HG03460 (cell line): Measurements from ENCODE around the gene HPS5.
"Not testable (repeated sequence)": the region's sequence is repeated elsewhere in the genome, so short reads cannot be mapped to it uniquely, and the experiment has no call there.

Source experiments
- ATAC-seq: cut with Tn5 transposase; IDR thresholded peaks from one replicate; pipeline ENCODE4 v1.9.1; 2021; ENCODE audit not compliant: unreplicated experiment

Gene HPS5

GRCh38 chr11:18321969-18322711 lies at the start of gene HPS5, which contains the start of gene GTF2H1:
HPS5 (minus strand) TSS chr11:18322140; CDS start chr11:18317858, 4,282 bp downstream.
GTF2H1 (plus strand) TSS chr11:18322567; CDS start chr11:18333075, 10,508 bp downstream.
- ATAC-seq, result peak; percentile 86

- ATAC-seq, result no peak
Observed at GRCh38 chr11:18371279-18371678, 49.3 kb upstream of the HPS5 start.

DNA sequence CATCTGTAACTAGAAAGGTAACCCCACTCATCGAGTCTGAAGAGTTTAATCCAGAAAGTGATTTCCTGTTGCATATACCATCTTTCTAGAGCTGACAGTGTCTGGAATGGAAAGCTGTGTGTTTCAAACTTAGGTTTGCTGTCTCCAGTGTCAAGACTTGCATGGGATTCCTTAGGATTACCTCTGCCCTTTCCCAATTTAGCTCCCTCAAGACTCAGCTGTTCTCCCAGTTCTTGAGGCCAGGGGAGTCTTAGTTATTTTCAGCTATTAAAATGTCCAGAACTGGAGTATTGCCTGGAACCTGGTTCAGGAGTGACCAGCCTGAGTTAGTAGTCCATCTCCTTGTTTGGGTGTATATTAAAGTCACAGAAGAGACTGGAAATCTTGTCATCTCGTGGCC lies 47.5 kb upstream of the HPS5 start:
- ATAC-seq, result no peak

DNA sequence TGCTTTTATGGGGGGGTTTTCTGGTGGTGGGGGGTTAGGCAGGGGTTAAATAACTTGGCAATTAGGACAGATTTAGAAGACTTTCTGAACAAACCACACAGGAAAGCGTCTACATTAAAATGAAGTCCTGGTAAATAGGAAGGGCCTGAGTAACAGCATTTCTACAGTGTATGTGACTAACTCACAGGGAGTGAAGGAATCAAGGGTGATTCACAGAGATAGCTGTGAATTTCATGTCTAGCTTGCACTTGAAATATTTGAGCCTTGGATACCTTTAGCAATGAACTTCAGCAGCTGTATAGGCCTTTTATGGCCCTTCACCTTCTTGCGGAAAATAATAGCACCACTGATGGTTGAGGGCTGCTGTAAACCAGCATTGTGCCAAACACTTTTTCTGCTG lies 46.3 kb upstream of the HPS5 start:
- no peak for ATAC-seq

GRCh38 chr11:18367431-18367830 lies 45.5 kb upstream of the HPS5 start:
- no peak for ATAC-seq

DNA sequence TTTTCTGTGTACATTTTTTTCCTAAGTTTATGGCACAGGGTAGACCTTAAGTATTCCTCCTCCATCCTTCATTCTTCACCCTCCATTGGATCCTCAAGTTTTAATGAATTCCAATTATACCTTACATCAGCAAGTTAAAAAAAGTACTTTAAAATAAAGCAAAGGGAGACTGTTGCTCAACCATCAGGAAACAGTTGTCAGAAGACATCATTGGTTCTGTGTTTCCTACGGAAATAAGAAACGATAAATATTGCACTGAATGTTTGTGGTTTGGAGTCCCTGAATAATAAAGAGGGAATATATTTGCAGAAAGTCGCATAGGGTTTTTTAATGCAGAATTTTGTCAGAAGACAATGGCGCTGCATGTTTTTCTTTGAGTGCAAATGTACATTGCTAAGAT lies 44.3 kb upstream of the HPS5 start:
- ATAC-seq, result no peak

GRCh38 chr11:18365741-18366140 lies 43.8 kb upstream of the HPS5 start:
- no peak for ATAC-seq

DNA sequence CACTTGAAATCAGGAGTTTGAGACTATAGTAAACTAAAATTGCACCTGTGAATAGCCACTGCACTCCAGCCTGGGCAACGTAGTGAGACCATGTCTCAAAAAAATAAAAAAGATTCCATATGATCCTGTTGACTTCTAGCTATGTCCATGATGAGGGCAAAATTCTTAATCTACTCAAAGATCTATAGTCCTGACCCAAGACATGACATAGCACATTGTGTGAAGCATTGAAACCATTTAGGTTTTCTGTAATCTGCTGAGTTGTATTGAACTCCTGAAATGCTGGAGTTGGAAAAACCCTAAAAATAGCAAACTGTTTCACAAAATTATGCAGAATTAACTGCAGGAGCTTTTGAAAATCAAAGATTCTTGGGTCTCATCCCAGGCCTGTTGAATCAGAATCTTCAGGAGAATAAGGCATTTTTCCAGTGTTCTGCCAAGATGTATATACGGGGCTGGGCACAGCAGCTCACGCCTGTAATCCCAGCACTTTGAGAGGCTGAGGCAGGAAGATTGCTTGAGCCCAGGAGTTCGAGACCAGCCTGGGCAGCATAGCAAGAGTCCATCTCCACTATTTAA lies 42.6 kb upstream of the HPS5 start:
- no peak for ATAC-seq

DNA sequence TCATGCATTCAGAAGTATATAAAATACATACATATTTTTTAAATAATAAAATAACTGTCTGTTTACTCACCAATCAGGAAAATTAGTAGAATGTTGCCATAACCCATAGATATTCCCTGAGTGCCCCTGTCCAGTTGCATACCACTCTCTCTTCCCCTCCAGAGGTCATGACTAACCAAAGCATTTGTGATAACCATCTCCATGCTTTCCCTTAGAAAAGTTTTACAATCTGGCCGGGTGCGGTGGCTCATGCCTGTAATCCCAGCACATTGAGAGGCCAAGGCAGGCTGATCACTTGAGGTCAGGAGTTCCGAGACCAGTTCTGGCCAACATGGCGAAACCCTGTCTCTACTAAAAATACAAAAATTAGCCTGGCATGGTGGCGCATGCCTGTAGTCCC lies 39.2 kb upstream of the HPS5 start:
- ATAC-seq, result no peak

GRCh38 chr11:18358646-18359045 lies 36.7 kb upstream of the HPS5 start:
- ATAC-seq, result no peak

DNA sequence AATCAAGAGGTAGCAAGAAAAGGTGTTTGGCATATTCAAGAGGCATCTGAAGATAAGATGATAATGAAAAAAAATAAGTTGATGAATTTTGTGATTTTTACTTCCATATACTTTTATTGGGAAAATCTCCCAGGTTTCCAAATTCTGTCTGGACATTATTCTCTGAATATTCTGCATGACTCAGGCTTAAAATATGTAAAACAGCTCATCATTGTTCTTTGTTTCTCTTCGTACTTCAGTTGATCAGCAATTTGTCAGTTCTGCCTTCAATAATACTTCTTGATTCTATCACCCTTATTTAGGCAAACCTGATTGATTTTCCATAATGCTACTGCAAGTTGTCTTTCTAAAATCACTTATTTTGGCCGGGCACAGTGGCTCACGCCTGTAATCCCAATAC lies 30.6 kb upstream of the HPS5 start:
- no peak for ATAC-seq

- ATAC-seq, result no peak
Observed at GRCh38 chr11:18347471-18348125, 25.7 kb upstream of the HPS5 start.

DNA sequence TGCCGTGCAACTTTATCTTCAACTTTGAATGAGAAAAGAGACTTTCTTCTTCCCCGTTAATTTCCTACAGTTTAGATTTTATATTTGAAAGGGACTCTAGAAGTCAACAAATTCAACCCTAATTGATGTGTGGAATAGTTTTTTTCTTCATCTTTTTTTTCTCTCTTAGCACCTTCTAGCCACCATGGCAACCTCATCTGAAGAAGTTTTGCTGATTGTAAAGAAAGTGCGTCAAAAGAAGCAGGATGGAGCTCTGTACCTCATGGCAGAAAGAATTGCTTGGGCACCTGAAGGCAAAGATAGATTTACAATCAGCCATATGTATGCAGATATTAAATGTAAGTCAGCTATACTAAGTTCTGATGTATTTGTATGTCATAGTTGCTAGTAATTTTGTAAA lies 11.0 kb upstream of the HPS5 start:
- no peak for ATAC-seq

- ATAC-seq, result no peak
Observed at GRCh38 chr11:18332302-18332701, 10.4 kb upstream of the HPS5 start.

GRCh38 chr11:18330921-18331320 lies 9.0 kb upstream of the HPS5 start:
- ATAC-seq, result no peak

DNA sequence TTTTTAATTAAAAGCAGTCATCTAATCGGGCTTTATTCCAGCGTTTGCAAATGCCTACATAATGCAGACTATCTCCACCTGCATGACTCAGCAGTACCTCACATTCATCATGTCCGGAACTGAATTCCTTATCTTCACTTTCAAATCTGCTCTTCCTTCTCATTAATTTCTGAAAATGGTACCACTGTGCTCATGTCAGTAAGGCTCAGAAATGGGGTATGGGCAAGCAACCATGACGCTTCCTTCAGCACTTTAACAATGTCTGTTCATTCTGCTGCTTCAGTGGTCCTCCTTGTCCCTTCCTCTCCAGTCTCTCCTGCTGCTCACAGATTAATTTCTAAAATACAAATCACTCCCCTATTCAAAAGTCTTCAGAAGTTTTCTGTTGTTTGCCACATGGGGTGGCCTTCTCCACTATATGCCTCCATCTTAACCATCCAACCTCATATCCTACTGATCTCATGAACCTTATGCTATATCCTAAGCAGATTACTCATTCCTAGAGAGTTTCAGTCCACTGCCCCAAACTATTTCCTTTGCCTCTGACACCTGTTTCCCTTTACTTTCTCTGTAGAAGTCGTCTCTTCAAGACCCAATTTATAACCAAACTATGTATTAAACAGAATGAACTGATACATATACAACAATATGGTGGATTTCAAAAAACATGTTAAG lies 7.4 kb upstream of the HPS5 start:
- peak; percentile 65 for ATAC-seq

DNA sequence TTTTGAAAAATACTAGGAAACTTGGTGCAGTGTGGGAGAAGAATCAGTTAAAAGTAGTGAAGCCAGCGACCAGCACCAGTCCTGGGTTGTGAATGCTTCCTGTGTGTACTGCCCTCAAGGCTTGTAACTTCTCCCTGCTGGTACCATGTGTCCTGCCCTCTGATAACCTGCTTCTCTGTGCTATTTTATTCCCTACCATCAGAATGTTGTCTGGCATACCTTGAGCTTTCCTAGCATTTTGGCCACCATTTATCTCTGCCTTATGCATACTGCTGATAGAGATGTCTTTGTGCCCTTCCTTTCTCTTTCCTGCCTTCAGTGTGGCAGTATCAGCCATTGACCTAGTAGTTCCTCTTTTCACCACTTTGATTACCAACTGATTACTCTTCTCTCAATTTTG lies 2.4 kb upstream of the HPS5 start:
- ATAC-seq, result no peak

DNA sequence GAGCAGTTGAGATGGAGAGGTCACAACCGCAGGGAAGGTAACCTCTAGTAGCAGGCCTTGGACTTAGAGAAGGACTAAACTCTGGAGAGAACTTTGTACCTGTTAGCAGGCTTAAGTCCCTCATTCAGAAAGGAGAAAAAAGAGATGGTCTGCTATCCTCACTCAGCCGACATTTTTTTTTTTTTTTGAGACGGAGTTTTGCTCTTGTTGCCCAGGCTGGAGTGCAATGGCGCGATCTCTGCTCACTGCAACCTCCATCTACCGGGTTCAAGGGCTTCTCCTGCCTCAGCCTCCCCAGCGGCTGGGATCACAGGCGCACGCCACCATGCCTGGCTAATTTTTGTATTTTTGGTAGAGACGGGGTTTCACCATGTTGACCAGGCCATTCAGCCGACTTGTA lies 1.9 kb upstream of the HPS5 start:
- ATAC-seq, result not testable (repeated sequence)

DNA sequence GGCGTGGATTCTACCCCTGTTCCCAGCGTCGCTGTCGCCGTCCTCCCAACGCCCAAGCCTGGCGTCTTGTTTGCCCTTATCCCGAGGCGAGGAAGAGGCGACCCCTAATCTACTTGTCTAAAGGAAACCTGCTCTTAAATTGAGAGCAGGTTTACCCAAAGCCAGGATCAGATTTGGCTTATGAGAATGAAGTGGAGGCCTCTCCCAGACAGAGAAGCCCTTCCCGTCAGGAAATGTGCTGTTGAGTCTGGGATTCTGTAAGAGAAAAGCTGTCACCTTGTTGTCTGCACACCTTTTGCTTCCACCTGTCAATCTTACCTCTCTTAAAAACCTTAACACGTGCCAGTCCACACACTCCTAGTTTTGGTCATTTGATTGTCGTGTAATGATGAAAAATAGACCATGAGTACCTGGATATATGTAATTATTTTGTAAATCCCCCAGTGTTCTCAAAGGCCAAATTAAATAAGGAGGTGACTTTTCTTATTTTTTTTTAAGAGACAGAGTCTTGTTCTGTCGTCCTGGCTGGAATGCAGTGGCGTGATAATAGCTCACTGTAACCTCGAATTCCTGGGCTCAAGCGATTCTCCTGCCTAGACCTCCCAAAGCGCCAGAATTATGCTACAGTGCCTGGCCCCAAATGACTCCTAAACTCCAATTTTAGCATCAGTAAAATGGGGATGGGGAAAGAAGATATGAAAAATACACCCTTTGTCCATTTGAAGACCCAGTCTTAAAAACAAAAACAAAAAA lies 1.1 kb upstream of the HPS5 start:
- no peak for ATAC-seq

DNA sequence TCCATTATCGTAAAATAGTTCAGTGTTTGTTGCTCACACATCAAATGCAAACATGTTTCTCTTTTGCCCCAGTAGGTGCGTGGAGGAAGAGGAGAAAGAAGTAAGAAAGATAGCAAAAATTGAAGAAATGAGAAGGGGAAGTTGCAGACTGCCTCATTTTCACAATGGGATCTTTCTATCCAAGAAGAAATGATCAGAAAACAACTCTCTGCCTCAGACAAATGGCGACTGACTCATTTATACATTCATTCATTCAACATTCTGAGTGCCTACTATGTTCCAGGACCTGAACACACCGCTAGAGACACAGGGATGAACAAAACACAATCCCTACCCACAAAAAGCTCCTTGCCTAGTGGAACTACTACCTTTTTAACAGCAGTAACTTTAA lies 367 bp downstream of the HPS5 start:
- peak; percentile 2 for ATAC-seq

DNA sequence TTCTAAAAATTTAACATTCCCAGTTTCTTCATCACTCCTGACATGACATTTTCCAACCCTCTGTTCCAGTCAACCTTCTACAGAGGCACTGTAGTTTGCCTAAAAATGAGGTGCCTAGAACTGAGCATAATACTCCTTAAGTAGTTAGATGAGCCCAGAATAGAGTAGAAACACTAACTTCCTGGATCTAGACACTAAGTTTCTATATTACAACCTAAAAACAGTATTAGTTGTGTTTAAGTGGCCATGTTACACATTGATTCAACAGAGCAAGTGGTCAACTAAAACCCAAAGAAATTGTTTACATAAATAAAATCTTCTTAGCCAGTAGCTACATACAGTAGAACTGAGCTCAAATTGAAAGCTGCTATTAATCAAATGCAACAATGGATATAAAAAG lies 1.3 kb downstream of the HPS5 start:
- ATAC-seq, result no peak
